Spleen (tissue), 11 donors: Measurements from ENCODE around the gene SLTM. TPM values are rescaled to one million over a fixed set of nuclear protein-coding genes. Genes with fewer than 3 reads are reported as not detected.
"Not testable (repeated sequence)": the region's sequence is repeated elsewhere in the genome, so short reads cannot be mapped to it uniquely, and the experiment has no call there.

Source experiments
- DNase-seq: peaks from one replicate; pipeline ENCODE4 v3.0.0-alpha.2; 2020
- H3K27ac ChIP-seq, 8 donors: fragments of 200-600 bp; sonication (generic) in 7 of 8; 1 replicate in 4 of 8; 2 replicates in 4 of 8; pipeline versions ENCODE4 v1.5.0 to v1.8.0; 2016 to 2021; ENCODE audit warnings: inconsistent platforms in 4 of 8, mild to moderate bottlenecking in 4 of 8, moderate library complexity in 1 of 8
- H3K27me3 ChIP-seq, 7 donors: fragments of 200-600 bp; sonication (generic) in 6 of 7; replicated peaks in 1 of 7; 1 replicate in 4 of 7; 2 replicates in 3 of 7; pipeline versions ENCODE4 v1.5.0 to v1.8.0; 2016 to 2021; ENCODE audit warnings: inconsistent platforms in 3 of 7, mild to moderate bottlenecking in 1 of 7
- H3K36me3 ChIP-seq, 6 donors: fragments of 200-600 bp; sonication (generic) in 5 of 6; 1 replicate in 4 of 6; 2 replicates in 2 of 6; pipeline versions ENCODE4 v1.5.0 to v1.8.0; 2016 to 2021; ENCODE audit warnings: inconsistent platforms in 2 of 6
- H3K4me1 ChIP-seq, 6 donors: fragments of 200-600 bp; sonication (generic) in 5 of 6; 1 replicate in 3 of 6; 2 replicates in 3 of 6; pipeline versions ENCODE4 v1.5.0 to v1.8.0; 2016 to 2021; ENCODE audit warnings: inconsistent platforms in 3 of 6
- H3K4me3 ChIP-seq, 8 donors: fragments of 200-600 bp; sonication (generic) in 7 of 8; 1 replicate in 4 of 8; 2 replicates in 4 of 8; pipeline versions ENCODE4 v1.5.0 to v1.8.0; 2016 to 2021; ENCODE audit warnings: inconsistent platforms in 4 of 8, mild to moderate bottlenecking in 4 of 8, moderate library complexity in 2 of 8
- H3K9me3 ChIP-seq, 8 donors: fragments of 200-600 bp; sonication (generic) in 7 of 8; 1 replicate in 4 of 8; 2 replicates in 4 of 8; pipeline versions ENCODE4 v1.5.0 to v1.8.0; 2016 to 2021; ENCODE audit warnings: inconsistent platforms in 4 of 8
- CTCF ChIP-seq, 11 experiments: fragments of 200-600 bp in 7 of 11; fragments of 450-650 bp in 4 of 11; sonication (generic) in 4 of 11; IDR thresholded peaks in 8 of 11; conservative IDR thresholded peaks in 3 of 11; 1 replicate in 7 of 11; 2 replicates in 4 of 11; pipeline versions ENCODE4 v1.4.0 to v1.8.0; 2016 to 2021; ENCODE audit warnings: antibody characterized with exemption in 11 of 11, inconsistent platforms in 4 of 11, mild to moderate bottlenecking in 1 of 11
- POLR2A ChIP-seq, 3 donors: fragments of 450-650 bp; IDR thresholded peaks; one replicate each; pipeline ENCODE4 v1.5.1; 2017; ENCODE audit warnings: antibody characterized with exemption in 3 of 3, mild to moderate bottlenecking in 1 of 3
- POLR2AphosphoS5 ChIP-seq, 3 donors: sonication (generic); formaldehyde crosslinking; IDR thresholded peaks; one replicate each; pipeline ENCODE4 v1.5.1; 2017; ENCODE audit warnings: antibody characterized with exemption in 3 of 3
- WGBS, 5 donors: extraction: QIAGEN DNeasy Blood & Tissue Kit in 3 of 5; methylation state at CpG; one replicate each; pipeline versions ENCODE4 v1.1.5 to v1.1.7; 2013 to 2018; 5-methylcytosine and 5-hydroxymethylcytosine counted together
- intact Hi-C: fragments of 100-400 bp; cut with DNase I; formaldehyde crosslinking; loops from one replicate; pipeline ENCODE4 v1.15.0; 2023; ENCODE audit warnings: low total_unique reads
- polyA plus RNA-seq, 3 donors: library from polyadenylated mRNA; stranded (reverse); fragments of 200-250 nt; gene quantifications; one replicate each; pipeline ENCODE4 v1.2.1, GENCODE V29; 2013
- total RNA-seq, 7 donors: library from RNA; depleted of rRNA in 3 of 7; stranded (reverse); fragments of >200 nt in 3 of 7; fragmentation: NEBNext Ultra II Directional in 4 of 7; extraction: Animal tissue kit (Norgen Biotek cat#: 25700) in 4 of 7; gene quantifications; one replicate each; pipeline versions ENCODE4 v1.1.0 to v1.2.1, GENCODE V29; 2016 to 2021
- donor health status: healthy with polysubstance abuse.
- donor health status: DM: no; HTN: no; CAD: no; lungs with moderate emphysema.
- donor health status: DM: no; HTN: no; CAD: no.
- donor health status: Bipolar disorder and iron deficiency.
- donor health status: healthy.
- donor health status: DM: no; HTN: no; CAD: no.
- donor health status: DM: yes; HTN: yes; CAD: no.

SLTM gene
- total and polyA plus RNA-seq, 10 donors: 43.7 to 176 (median 109) TPM

GRCh38 chr15:58957101-58957973 lies 23.9 kb upstream of the SLTM start:
- DNase-seq: no peak
- intact Hi-C loops: no loop called here
- no peaks in the 10 kb centered on the region for H3K27me3 ChIP-seq
- H3K4me1 ChIP-seq: peaks cover 0 to 8% (median 3%) of the 10 kb centered on the region in 6 donors
- TF ChIP-seq CTCF (IDR thresholded peaks at IDR 0.05 in 8 of 11, conservative IDR thresholded peaks at IDR 0.05 in 3 of 11) (peak; percentile 53 to 84 (median 75)), POLR2A (IDR thresholded peaks at IDR 0.05) (no peak)
- no peak overlapping the region for H3K4me3 ChIP-seq
- no peaks in the 10 kb centered on the region for H3K36me3 ChIP-seq
- no peaks in the 10 kb centered on the region for H3K9me3 ChIP-seq
- WGBS, 5 donors: 21 to 28% (median 23%) methylated on average over 8 of the region's 8 CpGs
- no peak overlapping the region for H3K27ac ChIP-seq

GRCh38 chr15:58952751-58953150 lies 19.3 kb upstream of the SLTM start:
- Histone ChIP-seq H3K36me3 (no peaks in the 10 kb centered on the region), H3K4me1 (peaks cover 0 to 7% (median 3%) of the 10 kb centered on the region in 6 donors), H3K27me3 (no peaks in the 10 kb centered on the region), H3K4me3 (no peak overlapping the region), H3K9me3 (no peaks in the 10 kb centered on the region), H3K27ac (no peak overlapping the region)
- DNase-seq: no peak
- TF ChIP-seq CTCF (IDR thresholded peaks at IDR 0.05 in 8 of 11, conservative IDR thresholded peaks at IDR 0.05 in 3 of 11): no peak
- no peak for TF ChIP-seq POLR2A (IDR thresholded peaks at IDR 0.05)
- no peak for TF ChIP-seq POLR2AphosphoS5 (IDR thresholded peaks at IDR 0.05)
- intact Hi-C loops: no loop called here

GRCh38 chr15:58951388-58952007 lies 18.0 kb upstream of the SLTM start:
- no peak for DNase-seq
- H3K27me3 ChIP-seq: no peaks in the 10 kb centered on the region
- no peaks in the 10 kb centered on the region for H3K4me1 ChIP-seq
- TF ChIP-seq CTCF (IDR thresholded peaks at IDR 0.05 in 8 of 11, conservative IDR thresholded peaks at IDR 0.05 in 3 of 11) (no peak), POLR2A (IDR thresholded peaks at IDR 0.05) (no peak), POLR2AphosphoS5 (IDR thresholded peaks at IDR 0.05) (no peak)
- intact Hi-C loops: no loop called here
- no peak overlapping the region for H3K4me3 ChIP-seq
- H3K27ac ChIP-seq: no peak overlapping the region
- 83 to 93% (median 88%) methylated on average over 5 of the region's 5 CpGs for WGBS, 5 donors
- H3K36me3 ChIP-seq: no peaks in the 10 kb centered on the region
- no peaks in the 10 kb centered on the region for H3K9me3 ChIP-seq

GRCh38 chr15:58947179-58947578 lies 13.7 kb upstream of the SLTM start:
- Histone ChIP-seq H3K27ac (no peak overlapping the region), H3K4me1 (no peaks in the 10 kb centered on the region), H3K9me3 (no peaks in the 10 kb centered on the region), H3K4me3 (no peak overlapping the region), H3K27me3 (no peaks in the 10 kb centered on the region), H3K36me3 (no peaks in the 10 kb centered on the region)
- TF ChIP-seq CTCF (IDR thresholded peaks at IDR 0.05 in 8 of 11, conservative IDR thresholded peaks at IDR 0.05 in 3 of 11): no peak
- TF ChIP-seq POLR2A (IDR thresholded peaks at IDR 0.05): no peak
- no peak for TF ChIP-seq POLR2AphosphoS5 (IDR thresholded peaks at IDR 0.05)
- intact Hi-C loops: no loop called here
- no peak for DNase-seq
- WGBS, 5 donors: 67 to 86% (median 82%) methylated on average over 3 of the region's 3 CpGs

- H3K27me3 ChIP-seq, H3K9me3 ChIP-seq, DNase-seq, H3K36me3 ChIP-seq, H3K4me3 ChIP-seq: not testable (repeated sequence)
- 94 to 98% (median 97%) methylated on average over 8 of the region's 8 CpGs for WGBS, 5 donors
- H3K4me1 ChIP-seq: peaks cover 5 to 37% (median 31%) of the 10 kb centered on the region in 6 donors
- intact Hi-C loops: loop anchor here (10.0 kb wide), 1 partner anchor 160 kb away; the partner anchor contains the start of gene MINDY2
- H3K27ac ChIP-seq: peak overlapping the region in 4 of 8 donors; percentile 96 to 100 (median 100)
These were observed 1.5 kb upstream of the SLTM start for GRCh38 chr15:58934974-58935373.
